ENCODE results near the gene XXYLT1.

Gene XXYLT1

DNA sequence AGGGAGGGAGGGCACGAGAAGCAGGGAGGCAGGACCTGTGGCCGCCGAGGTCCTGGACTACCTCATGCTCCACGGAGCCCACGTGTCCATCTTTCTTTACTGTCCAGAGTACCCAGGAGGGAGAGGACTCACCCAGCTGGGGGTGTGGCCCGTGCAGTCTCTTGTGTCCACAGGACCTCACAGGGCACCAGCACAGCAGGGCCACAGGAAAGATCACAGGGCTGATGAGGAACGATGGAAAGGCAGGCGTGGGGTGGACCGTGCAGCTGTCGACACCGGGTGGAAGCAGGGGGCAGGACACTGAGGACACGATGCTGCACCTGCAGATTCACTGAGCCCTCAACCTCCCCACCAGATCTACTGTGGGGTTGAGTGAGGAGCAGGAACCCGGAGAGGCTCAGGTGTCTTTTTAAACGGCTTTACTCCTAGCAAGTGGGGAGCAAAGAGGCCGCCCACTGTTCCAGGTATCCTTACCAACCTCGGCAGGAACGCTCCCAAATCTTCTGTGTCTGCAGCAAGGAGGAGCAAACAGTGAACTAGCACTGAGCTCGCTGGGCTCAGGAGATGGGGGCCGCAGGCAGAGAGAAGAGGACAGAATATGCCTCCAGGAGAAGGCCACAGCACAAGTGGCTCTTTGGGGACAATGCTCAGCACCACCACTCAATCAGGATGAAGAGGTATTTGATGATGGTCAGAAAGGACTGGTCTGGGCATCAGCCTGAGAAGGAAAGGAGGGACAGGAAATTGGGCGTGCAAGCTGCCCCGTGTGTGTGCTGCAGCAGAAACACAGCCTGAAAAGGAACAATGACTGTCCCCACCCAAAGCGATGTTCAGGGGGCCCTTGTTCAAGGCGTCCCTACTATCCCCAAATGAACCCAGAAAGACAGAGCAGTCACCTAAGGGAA is 198.8 kb downstream of the XXYLT1 start:
- no peak for DNase-seq

DNA sequence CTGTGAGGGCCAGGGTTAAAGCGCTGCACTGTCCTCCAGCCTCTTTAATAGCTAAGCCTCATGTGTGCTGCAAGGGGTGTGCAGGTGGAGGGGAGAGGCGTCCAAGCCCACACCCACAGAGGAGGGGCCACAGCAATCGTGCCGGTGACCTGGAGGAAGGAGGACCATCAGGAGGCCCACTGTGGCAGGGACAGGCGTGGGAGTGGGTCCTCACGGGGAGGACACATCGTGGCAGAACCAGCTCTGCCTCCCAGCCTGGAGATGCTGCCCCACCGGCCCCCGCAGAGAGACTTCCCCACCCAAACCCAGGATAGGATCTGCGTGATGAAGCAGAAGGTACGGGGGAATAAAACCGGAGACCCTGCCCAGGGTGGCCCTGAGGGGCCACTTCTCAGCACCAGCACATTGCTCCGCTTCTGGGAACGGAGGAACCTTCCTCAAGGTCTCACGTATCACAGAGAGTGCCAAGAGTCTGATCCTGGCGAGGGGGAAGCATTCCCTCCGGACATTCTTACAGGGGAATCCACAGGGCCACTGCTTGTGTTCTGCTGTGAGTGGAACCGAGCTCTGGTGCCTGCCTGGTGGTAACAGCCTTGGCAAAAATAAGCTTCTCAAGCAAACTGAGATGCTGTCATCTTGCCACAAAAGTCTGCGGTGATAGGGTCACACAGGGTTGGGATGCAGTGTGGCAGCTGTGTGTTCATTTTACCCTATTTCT is 199.8 kb downstream of the XXYLT1 start:
- DNase-seq = no peak

DNA sequence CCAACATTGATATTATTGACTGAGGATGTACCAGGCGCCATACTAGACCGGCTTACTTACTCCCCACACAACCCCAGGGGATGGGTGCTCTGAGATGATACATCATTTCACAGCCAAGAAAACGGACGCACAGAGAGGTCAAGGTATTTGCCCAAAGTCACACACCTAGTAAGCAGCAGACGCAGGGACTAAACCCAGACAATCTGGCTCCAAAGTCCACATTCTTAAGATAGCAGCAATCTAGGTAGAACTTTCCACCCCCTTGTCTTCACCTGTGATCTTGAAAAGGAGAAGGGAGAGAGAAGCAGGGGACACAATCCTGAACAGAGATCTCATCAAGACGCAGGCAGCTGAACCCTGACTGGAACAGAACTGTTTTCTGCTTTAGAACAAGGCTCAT is 200.6 kb downstream of the XXYLT1 start:
- DNase-seq = no peak

DNA sequence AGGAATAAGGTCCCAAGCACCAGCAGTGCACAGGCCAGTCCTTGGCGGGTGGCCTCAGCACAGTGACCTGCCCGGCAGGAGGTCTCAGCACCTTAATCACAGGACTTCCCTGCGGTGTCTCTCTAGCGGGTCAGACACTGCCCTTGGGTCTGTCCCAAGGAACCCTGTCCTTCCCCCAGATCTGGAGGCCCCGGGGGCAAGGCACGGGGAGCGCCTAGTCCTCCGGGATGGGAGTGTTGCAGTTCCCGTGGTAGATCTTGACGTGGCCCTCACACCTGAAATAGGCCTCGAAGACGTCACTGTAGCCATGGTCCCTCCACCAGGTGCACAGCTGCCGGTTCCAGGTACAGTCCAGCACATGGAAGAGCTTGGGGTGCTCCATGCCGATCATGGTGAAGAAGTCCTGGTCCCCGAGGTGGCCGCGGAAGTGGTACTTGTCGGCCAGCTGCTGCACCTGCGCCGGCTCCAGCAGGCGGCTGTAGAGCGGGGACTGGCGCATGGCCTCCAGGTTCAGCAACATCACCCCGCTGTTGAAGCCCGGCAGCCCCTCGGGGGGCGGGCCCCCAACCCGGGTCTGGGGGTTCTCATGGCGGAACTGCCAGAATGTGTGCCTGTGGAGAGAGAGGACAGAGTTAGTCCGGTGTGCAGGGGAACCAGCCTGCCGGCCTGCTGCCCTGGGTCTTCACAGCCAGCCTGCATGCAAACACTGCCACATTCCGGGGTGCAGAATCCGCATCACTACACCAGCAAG is 201.3 kb downstream of the XXYLT1 start:
- no peak for DNase-seq

DNA sequence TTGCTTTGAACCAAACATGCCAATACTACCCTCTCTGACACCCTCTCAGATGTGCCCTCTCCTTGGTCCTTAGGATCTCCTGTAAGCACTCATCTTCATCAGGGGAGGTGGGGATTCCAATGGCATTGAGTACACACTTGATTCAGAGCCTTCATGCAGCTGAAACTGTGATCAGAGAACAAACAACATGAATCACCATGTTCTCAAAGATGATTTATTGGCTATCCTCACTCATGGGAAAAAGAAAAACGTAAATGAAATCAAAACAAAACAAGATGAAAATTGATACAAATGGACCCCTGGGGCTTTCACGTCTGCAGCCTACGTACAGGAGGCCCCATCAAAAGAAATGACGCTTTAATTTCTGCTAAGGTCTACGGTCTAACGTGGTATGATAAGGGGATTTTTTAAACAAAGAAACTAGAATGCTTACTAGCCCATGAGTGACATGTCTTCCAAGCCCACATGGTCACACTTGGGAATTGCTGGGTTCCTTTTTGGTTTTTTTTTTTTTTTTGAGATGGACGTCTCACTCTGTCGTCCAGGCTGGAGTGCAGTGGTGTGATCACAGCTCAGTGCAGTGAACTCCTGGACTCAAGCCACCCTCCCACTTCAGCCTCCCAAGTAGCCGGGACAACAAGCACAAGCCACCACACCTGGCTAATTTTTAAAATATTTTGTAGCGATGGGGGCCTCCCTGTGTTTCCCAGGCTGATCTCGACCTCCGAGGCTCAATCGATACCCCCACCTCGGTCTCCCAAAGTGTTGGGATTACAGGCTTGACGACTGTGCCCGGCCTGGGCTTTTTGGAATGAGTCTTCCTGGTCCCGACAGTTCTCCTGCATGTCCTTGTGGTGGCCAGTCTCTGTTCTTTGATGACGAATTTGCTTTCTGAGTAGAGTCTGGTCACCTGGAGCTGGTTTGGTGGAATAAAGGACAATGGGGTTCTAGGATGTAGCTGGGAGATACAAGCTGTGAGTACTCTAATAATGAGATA is 202.6 kb downstream of the XXYLT1 start:
- DNase-seq = no peak

DNA sequence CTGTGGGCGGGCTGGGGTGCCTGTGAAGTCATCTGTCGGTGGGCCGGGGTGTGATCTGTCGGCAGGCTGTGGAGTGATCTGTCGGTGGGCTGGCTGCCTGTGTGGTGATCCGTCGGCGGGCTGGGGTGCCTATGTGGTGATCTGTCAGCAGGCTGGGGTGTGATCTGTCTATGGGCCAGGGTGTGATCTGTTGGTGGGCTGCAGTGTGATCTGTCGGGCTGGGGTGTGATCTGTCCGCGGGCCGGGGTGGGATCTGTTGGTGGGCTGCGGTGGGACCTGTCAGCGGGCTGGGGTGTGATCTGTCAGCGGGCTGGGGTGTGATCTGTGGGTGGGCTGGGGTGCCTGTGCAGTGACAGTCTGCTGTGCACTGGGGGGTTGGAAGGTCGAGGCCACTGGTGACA is 204.5 kb downstream of the XXYLT1 start:
- no peak for DNase-seq

DNA sequence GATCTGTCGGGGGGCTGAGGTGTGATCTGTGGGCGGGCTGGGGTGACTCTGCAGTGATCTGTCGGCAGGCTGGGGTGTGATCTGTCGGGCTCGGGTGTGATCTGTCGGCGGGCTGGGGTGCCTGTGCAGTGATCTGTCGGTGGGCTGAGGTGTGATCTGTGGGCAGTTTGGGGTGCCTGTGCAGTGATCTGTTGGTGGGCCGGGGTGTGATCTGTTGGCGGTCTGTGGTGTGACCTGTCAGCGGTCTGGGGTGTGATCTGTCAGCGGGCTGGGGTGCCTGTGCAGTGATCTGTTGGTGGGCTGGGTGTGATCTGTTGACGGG is 205.1 kb downstream of the XXYLT1 start:
- no peak for DNase-seq

DNA sequence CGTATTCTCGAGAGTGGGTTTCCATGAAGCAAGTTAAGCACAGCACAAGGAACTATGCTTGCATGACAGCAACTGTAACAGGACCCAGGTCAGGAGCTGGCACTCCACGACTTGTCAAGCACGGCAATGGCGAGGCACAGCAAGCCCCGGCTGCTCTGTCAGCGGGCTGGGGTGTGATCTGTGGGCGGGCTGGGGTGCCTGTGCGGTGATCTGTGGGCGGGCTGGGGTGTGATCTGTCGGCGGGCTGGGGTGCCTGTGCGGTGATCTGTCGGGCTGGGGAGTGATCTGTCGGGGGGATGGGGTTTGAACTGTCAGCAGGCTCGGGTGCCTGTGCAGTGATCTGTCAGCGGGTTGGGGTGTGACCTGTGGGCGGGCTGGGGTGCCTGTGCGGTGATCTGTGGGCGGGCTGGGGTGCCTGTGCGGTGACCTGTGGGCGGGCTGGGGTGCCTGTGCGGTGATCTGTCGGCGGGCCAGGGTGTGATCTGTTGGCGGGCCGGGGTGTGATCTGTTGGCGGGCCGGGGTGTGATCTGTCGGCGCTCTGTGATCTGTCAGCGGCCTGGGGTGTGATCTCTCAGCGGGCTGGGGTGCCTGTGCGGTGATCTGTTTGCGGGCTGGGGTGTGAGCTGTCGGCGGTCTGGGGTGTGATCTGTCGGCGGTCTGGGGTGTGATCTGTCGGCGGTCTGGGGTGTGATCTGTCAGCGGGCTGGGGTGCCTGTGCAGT is 205.7 kb downstream of the XXYLT1 start:
- DNase-seq = no peak

DNA sequence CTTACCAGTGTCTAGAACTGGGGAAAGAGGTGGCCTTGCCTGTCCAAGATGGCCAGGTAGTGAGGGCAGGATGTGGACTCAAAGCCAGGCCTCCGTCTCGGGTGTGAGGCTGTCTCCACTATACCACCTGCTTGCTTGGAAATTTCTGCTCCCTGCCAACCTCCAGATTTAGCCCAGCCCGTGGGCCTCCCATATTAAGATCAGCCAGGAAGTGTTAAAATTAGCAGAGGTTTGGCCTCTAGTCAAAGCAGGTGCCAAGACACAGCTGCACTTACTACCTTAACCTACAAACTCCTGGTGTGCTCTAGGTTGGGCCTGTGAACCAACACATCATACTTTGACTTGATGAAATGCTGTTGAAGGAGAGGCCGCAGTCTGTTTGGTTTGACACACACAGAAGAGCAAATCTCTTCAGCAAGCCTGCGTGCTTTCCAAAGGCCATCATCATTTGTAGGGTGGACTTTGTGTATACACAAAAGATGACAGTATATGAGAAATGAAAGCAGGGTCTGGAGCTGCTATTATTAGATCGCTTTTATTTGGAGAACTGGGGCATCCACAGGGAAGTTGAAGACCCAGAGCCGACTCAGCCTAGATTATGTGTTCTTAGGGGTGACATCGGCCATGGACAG is 206.5 kb downstream of the XXYLT1 start:
- DNase-seq = no peak

DNA sequence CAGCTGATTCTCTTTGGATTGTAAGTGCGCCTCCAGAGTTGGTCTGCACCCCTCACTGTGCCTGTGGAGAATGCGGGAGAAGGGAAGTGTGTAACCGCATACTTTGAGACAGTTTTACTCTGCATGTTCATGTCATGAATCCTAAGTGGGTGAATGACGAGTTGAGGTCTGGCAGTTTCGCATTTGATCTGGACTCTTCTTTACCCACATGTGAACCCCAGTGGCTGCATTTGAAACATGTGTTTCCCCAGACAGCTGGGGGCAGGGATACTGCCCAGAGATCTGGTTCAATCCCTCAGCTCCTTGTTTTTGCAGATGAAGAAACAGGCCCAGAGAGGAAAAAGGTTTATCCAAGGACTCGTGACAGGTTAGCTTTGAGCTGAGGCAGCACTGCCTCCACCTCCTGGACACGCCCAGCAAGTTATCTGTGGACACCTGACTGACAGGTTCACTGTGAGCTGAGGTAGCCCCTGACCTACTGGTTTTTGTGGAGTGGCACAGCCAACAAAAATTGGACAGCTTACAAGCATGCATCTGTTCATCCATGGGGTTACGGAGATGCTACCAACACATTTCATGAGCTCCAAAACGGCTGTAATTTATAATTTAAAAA is 207.3 kb downstream of the XXYLT1 start:
- DNase-seq = no peak

DNA sequence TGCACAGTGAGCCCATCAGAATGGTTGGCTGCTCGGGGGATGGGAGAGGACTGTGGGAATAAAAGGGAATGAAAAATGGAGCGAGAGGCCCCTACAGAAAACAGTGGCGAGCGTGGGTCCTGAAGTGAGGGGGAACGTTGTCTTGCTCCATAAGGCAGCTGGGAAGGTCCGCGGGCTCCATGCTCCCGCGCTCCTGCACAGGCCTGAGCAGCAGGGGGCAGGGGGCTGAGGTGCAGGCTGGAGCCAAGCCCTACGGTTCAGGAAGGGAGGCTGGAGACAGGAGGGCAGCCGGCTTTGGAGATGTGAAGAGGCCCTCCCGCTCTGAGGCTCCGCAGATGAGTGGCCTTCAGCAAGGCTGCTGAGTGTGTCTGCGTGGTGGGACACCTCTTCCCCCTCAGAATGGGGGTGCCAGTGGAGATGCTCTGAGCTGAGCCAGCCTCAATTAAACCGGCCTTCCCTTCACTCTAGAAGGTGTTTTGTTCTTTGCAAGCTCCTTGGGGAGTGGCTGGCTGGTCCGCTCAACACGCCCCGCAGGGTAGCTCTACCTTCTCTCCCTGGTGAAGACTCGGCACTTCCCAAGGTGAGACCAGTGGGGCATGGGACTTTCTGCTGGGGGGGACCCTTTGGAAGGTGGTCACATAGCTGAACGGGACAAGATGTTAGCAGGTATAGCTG is 208.0 kb downstream of the XXYLT1 start:
- DNase-seq = no peak

DNA sequence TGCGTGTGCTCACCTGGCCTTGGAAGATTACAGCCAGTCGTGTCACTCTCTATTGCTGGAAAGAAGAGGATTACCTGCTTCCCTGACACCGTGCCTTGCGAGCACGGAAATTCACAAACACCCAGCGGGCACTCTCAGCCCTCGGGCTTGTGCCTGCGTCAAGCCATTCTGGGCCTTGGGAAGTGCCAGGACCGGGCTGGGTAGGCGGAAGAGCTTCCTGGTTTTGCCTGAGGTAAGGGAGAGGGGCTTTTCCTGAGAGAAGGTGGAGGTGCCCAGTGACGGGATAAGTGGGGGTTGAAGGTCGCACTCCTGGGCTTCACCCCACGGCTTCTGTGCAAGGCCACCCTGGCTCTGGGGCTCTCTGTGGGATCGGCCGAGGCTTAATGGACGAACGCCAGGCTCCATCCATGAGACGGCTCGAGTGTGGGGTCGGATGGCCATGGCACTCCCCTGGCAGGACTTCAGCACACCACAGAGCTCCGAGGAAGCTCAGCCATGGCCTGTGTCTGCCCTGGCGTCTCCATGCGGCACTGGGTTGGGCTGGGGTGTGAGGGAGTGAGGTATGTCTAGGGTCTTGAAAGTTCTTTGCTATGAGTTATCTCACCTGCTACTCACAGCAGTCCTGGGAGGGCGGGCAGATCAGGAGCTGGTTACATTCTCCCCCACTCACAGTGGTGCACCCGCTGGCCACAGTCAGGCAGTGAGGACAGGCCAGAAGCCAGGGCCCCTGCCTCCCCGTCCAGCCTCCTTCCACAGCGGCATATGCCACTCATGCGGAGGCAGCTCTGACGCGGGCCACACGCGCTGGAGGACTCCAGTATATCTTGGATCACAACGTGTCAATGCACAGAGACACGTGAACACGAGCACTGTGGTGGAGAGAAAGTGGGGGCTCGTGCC is 209.0 kb downstream of the XXYLT1 start:
- no peak for DNase-seq

DNA sequence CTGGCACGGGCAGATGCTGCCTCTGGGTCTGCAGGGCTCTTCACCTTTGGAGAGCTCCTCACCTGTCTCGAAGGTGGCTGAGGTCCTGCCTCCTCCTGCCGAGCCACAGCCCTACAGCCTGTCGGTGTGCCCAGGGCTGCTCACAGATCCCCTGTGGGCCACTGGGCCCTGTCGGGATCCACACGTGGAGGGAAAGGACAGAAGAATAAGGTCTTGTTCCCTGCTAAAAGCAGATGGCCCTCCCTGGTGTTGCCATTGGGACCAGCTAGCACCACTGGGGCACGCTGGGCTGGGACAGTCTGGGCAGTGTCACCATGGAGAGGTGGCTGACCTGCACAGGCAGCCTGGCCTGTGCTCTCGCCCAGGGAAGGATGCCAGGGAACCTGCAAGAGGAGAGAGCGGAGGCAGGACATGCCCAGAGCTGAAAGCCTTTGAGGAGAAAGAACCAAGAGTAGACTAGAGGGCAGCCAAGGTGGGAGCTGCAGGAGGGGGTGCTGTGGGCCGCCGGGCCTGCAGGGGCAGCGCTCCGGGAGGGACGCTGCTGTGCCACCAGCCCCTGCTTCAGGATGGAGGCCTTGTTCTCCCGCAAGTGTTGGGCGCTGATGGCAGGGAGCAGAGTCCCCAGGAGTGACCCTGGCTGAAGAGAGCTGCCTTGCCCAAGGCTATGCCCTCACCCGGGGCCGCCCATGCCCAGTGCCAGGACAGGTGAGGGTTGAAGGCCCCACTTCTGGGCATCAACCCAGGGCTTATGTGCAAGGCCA is 210.2 kb downstream of the XXYLT1 start:
- DNase-seq = no peak

DNA sequence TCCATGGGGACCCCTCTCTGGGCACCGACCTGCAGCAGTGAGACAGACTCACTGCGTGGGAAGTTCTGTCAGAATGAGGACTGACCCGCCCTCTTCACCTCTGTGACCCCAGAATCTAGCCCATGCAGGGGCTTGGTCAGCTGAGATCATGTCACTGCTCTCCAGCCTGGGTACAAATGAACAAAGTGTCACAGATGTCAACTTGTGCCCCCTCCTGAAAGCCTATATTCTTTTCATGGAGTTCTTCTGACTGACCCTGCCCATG is 210.8 kb downstream of the XXYLT1 start:
- no peak for DNase-seq

DNA sequence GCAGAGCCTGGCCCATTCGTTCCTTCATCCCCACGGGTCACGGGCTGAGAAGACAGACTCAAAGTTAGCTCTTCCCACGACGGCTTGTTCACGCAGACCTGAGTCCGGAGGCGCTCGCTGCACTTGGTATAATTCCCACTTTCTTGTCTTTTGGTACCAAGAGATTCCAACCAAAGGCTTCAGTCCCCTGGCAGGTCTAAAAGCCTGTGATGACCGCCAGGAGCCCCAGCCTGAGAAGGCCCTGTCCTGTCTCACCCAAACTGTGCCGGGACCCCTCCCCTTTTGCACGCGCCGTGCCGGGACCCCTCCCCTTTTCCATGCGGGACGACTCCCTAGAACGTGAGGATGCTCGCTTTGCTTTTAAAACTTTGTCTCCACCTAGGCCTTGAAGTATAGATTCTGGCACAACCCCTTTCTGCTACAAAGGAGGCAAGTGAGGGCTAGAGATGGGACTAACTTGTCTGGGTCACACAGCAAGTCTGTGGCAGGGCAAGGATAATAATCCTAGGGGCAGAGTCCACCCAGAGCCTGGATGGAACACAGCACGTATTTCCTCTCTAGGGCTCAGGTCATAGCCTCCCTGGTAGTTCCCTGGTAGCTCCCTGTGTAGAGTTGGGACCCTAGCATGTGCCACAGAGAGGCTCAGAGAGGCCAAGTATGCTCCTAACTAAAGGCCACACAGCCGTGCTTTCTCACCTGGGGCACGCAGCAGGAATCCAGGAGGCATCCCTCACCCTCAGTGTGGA is 211.3 kb downstream of the XXYLT1 start:
- DNase-seq = no peak

DNA sequence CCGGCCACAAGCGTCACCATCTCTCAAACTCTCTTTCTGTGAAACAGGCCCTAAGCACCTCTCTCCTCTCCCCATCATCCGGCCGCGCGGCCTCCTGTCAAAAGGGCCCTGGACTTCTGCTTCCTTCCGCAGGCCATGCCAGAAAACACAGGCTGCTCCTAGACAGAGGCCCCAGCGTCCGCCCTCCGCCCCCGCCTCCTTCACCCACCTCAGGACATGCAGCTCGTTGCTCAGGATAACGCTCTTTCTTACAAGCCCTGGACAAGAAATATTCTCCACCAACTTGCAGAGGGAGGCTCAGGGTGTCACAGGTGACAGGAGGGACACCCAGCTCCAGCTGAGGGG is 212.0 kb downstream of the XXYLT1 start:
- DNase-seq = no peak

DNA sequence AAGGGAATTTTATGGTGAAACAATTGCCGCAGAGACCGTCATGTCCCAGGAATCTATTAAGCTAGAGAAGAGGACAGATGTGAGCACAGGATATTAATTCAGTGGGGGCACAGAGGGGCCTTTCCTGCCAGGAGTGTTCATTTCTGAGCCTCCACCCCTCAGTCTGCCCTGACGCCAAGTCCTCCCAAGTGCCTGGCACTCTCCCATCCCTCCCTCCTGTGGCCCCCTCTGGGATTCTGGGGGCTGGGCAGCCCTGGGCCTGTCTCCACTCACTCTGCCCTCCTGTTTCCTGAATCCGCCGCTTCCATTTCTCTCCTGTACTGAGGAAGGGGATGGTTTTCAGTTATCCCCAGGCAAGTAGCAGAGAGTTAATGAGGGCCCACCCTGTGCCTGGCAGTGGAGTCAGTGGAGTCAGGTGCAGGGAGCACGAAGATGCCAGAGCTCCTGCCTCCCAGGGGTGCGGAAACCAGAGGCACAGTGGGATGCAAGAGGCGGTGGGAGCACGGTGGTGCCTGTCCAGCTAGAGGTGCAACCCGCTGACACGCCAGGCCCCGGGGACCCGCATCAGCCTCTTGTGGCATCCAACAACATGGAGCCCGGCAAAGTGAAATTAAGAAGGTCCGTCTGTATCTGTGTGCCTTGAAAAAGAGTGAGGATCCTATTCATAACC is 212.5 kb downstream of the XXYLT1 start:
- no peak for DNase-seq

Data from activated CD4-positive, alpha-beta T cell treated with anti-CD3 and anti-CD28 coated beads for 4 hours (primary cell).